K562 (cell line): ENCODE results near the gene VMP1. TPM values are rescaled to one million over a fixed set of nuclear protein-coding genes. Genes with fewer than 3 reads are reported as not detected.
A peak's percentile ranks its signal among the peaks of the same experiment; 100 is the strongest.

Experiments
- GMEB1 ChIP-seq: fragments of 250-450 bp; sonication (Bioruptor Pico); IDR thresholded peaks from 2 replicates; pipeline ENCODE4 v1.4.0; 2020; ENCODE audit warnings: mild to moderate bottlenecking
- JUN ChIP-seq, 2 experiments: sonication (generic) in 1 of 2; formaldehyde crosslinking in 1 of 2; IDR thresholded peaks; 2 replicates each; pipeline versions ENCODE4 v1.6.1 to v1.8.0; 2012 to 2022; ENCODE audit warnings: borderline replicate concordance in 2 of 2, mild to moderate bottlenecking in 2 of 2, improper control_type of control experiment in 1 of 2, low read depth in 1 of 2, low read length in 1 of 2, missing genetic modification reagents in 1 of 2
- LCOR ChIP-seq: sonication (generic); formaldehyde crosslinking; IDR thresholded peaks from 2 replicates; pipeline ENCODE4 v1.8.0; 2022; ENCODE audit warnings: mild to moderate bottlenecking, missing genetic modification reagents
- PRDM10 ChIP-seq: fragments of 450-650 bp; IDR thresholded peaks from 2 replicates; pipeline ENCODE4 v1.6.1; 2018; ENCODE audit not compliant: partially characterized antibody
- RHOXF2B ChIP-seq: fragments of 250-450 bp; sonication (Bioruptor Pico); conservative IDR thresholded peaks from 2 replicates; pipeline ENCODE4 v1.5.1; 2021
- SFPQ ChIP-seq: fragments of 200-400 bp; formaldehyde crosslinking; IDR thresholded peaks from 2 replicates; pipeline ENCODE4 v1.6.1; 2017; ENCODE audit warnings: mild to moderate bottlenecking, low read depth, low read length, moderate library complexity
- SRSF7 ChIP-seq: fragments of 200-400 bp; formaldehyde crosslinking; optimal IDR thresholded peaks from 2 replicates; pipeline ENCODE3; 2017; ENCODE audit warnings: mild to moderate bottlenecking, low read depth, low read length
- TRIM25 ChIP-seq: fragments of 450-650 bp; IDR thresholded peaks from 2 replicates; pipeline ENCODE4 v1.7.0; 2016; ENCODE audit warnings: borderline replicate concordance
- ZC3H4 ChIP-seq: sonication (generic); formaldehyde crosslinking; IDR thresholded peaks from 2 replicates; pipeline ENCODE4 v1.9.0; 2021; ENCODE audit warnings: missing genetic modification reagents, borderline replicate concordance
- ZNF280A ChIP-seq: fragments of 450-650 bp; IDR thresholded peaks from 2 replicates; pipeline ENCODE4 v1.6.1; 2018; ENCODE audit warnings: mild to moderate bottlenecking, low read depth; ENCODE audit not compliant: partially characterized antibody
- ZNF639 ChIP-seq, 2 experiments: fragments of 200-800 bp in 1 of 2; sonication (Bioruptor generic) in 1 of 2; sonication (generic) in 1 of 2; formaldehyde crosslinking in 1 of 2; IDR thresholded peaks in 1 of 2; conservative IDR thresholded peaks in 1 of 2; 2 replicates each; pipeline versions ENCODE4 v1.5.0 to v1.6.1; 2016 to 2020; ENCODE audit warnings: missing compliant biosample characterization in 1 of 2, missing genetic modification characterization in 1 of 2, missing genetic modification reagents in 1 of 2
- polyA plus RNA-seq, 8 experiments: library from polyadenylated mRNA; depleted of rRNA in 4 of 8; stranded (reverse) in 5 of 8; unstranded in 3 of 8; fragments of >200 nt; fragmentation: Nextera tagmentation in 2 of 8; fragmentation: Illumina TruSeq in 1 of 8; extraction: Ambion mirVana in 2 of 8; extraction: Trizol in 1 of 8; gene quantifications; 2 replicates each; pipeline versions ENCODE4 v1.2.1 to v1.2.3, GENCODE V29; 2011 to 2014; ENCODE audit warnings: inconsistent platforms in 1 of 8, missing spikeins in 1 of 8
- total RNA-seq, 7 experiments: library from RNA; depleted of rRNA in 6 of 7; stranded (reverse); fragments of >200 nt in 6 of 7; fragmentation: Illumina TruSeq in 2 of 7; extraction: Trizol in 2 of 7; gene quantifications; 2 replicates each; pipeline versions ENCODE4 v1.2.1 to v1.2.3, GENCODE V29; 2011 to 2021; ENCODE audit warnings: low replicate concordance in 1 of 7

The VMP1 gene
- total and polyA plus RNA-seq, 9 of the 15 experiments (the other 6 are each of a cell fraction or from before 2014, with no cell fraction given), result 123 to 304 (median 151) TPM

GRCh38 chr17:59838052-59838916 is 130.8 kb downstream of the VMP1 start (continued):
- TF ChIP-seq TRIM25, result peak; percentile 30; the same call in 1 of the 2 replicates
- TF ChIP-seq RHOXF2B (CRISPR knock-in tag), result no peak
- TF ChIP-seq GMEB1 (CRISPR knock-in tag), result no peak
- no peak for TF ChIP-seq JUN (IDR thresholded peaks at IDR 0.05; ENCODE audit: borderline replicate concordance, low read depth, low read length)
- no peak for TF ChIP-seq JUN (CRISPR knock-in tag; IDR thresholded peaks at IDR 0.05; ENCODE audit: borderline replicate concordance)
- TF ChIP-seq SRSF7, result no peak
- TF ChIP-seq PRDM10, result no peak
- TF ChIP-seq SFPQ, result no peak
- TF ChIP-seq ZNF639 (CRISPR knock-in tag; conservative IDR thresholded peaks at IDR 0.05 in 1 of 2, IDR thresholded peaks at IDR 0.05 in 1 of 2), result no peak
- 0 out of 2 replicates have a peak, but pooled peaks have one; percentile 6 for TF ChIP-seq LCOR (CRISPR knock-in tag)
- TF ChIP-seq ZC3H4 (CRISPR knock-in tag), result no peak
- no peak for TF ChIP-seq ZNF280A
